Natural killer cell treated with Interleukin-12 subunit alpha and Interleukin-12 subunit beta and Interleukin-15 and Interleukin-18, amount 100 ng/mL, for 72 hours (primary cell): Measurements from ENCODE around the gene PFN2. TPM values are rescaled to one million over a fixed set of nuclear protein-coding genes. Genes with fewer than 3 reads are reported as not detected.

Source experiments
- ATAC-seq, 2 donors: fragments of 150-1000 bp; cut with Tn5 transposase in 1 of 2; sonication (Bioruptor Pico), chemical (Tn5 transposase) in 1 of 2; 2 replicates each; pipeline ENCODE4 v1.10.0; 2021
- DNase-seq: peaks from one replicate; pipeline ENCODE4 v3.0.0; 2022; ENCODE audit warnings: low spot score
- H3K27ac Mint-ChIP-seq, 2 donors: 1 replicate in 1 of 2; 2 replicates in 1 of 2; pipeline ENCODE4 v1.8.0; 2022; ENCODE audit warnings: mixed read lengths in 2 of 2, mild to moderate bottlenecking in 1 of 2, moderate library complexity in 1 of 2
- H3K27me3 Mint-ChIP-seq, 2 donors: 1 replicate in 1 of 2; 2 replicates in 1 of 2; pipeline ENCODE4 v1.8.0; 2022; ENCODE audit warnings: mixed read lengths in 2 of 2
- H3K36me3 Mint-ChIP-seq: one replicate; pipeline ENCODE4 v1.8.0; 2022; ENCODE audit warnings: mixed read lengths
- H3K4me1 Mint-ChIP-seq, 2 donors: 1 replicate in 1 of 2; 2 replicates in 1 of 2; pipeline ENCODE4 v1.8.0; 2022; ENCODE audit warnings: low read depth in 2 of 2, mixed read lengths in 2 of 2, mild to moderate bottlenecking in 1 of 2
- H3K4me3 Mint-ChIP-seq: one replicate; pipeline ENCODE4 v1.8.0; 2022; ENCODE audit warnings: mixed read lengths
- H3K9me3 Mint-ChIP-seq: 2 replicates; pipeline ENCODE4 v1.8.0; 2022; ENCODE audit warnings: mixed read lengths
- total RNA-seq, 2 donors: library from RNA; stranded (reverse); gene quantifications; one replicate each; pipeline ENCODE4 v1.2.3, GENCODE V29; 2022

The PFN2 gene
- total RNA-seq, result 1 to 10 TPM; 1.1 to 4.4 TPM

- ATAC-seq (peak; percentile 79 to 85), DNase-seq (peak; percentile 68)
- H3K27ac Mint-ChIP-seq, result peak within 1 kb of the TSS in 1 of 2 donors; percentile 66
- H3K4me3 Mint-ChIP-seq, result peak within 1 kb of the TSS; percentile 90
- no peaks in the 10 kb centered on the region for H3K9me3 Mint-ChIP-seq
- H3K27me3 Mint-ChIP-seq, result peaks cover 29 to 45% of the 10 kb centered on the region in 2 donors
- H3K4me1 Mint-ChIP-seq, result peaks cover 16% of the 10 kb centered on the region in 2 donors
- H3K36me3 Mint-ChIP-seq, result no peaks in the 10 kb centered on the region
These were observed at the start of gene PFN2 for GRCh38 chr3:149970716-149971402. PFN2 (minus strand) TSS chr3:149970895; CDS start chr3:149970856, 39 bp downstream.

GRCh38 chr3:150015901-150016300 is 45.2 kb upstream of the PFN2 start:
- ATAC-seq, result no peak
- Mint-ChIP-seq H3K27me3 (peaks cover 10 to 30% of the 10 kb centered on the region in 2 donors), H3K4me3 (no peak overlapping the region), H3K9me3 (no peaks in the 10 kb centered on the region), H3K36me3 (no peaks in the 10 kb centered on the region), H3K27ac (no peak overlapping the region), H3K4me1 (no peaks in the 10 kb centered on the region)
- no peak for DNase-seq

GRCh38 chr3:150014782-150015181 is 44.1 kb upstream of the PFN2 start:
- H3K27ac Mint-ChIP-seq, result no peak overlapping the region
- DNase-seq (no peak), ATAC-seq (no peak)
- no peak overlapping the region for H3K4me3 Mint-ChIP-seq
- H3K27me3 Mint-ChIP-seq, result peaks cover 17 to 30% of the 10 kb centered on the region in 2 donors
- H3K36me3 Mint-ChIP-seq, result no peaks in the 10 kb centered on the region
- no peaks in the 10 kb centered on the region for H3K9me3 Mint-ChIP-seq
- no peaks in the 10 kb centered on the region for H3K4me1 Mint-ChIP-seq

- Mint-ChIP-seq H3K9me3 (no peaks in the 10 kb centered on the region), H3K4me1 (no peaks in the 10 kb centered on the region), H3K36me3 (no peaks in the 10 kb centered on the region), H3K4me3 (no peak overlapping the region), H3K27ac (no peak overlapping the region), H3K27me3 (peaks cover 21 to 28% of the 10 kb centered on the region in 2 donors)
- no peak for ATAC-seq
- no peak for DNase-seq
These were observed 43.1 kb upstream of the PFN2 start for GRCh38 chr3:150013801-150014200.

- ATAC-seq (no peak), DNase-seq (no peak)
- Mint-ChIP-seq H3K27me3 (peaks cover 9 to 14% of the 10 kb centered on the region in 2 donors), H3K4me3 (no peak overlapping the region), H3K9me3 (no peaks in the 10 kb centered on the region), H3K4me1 (no peaks in the 10 kb centered on the region), H3K36me3 (no peaks in the 10 kb centered on the region), H3K27ac (no peak overlapping the region)
These were observed 36.1 kb upstream of the PFN2 start for GRCh38 chr3:150006794-150007193.

GRCh38 chr3:150005243-150006112 is 34.8 kb upstream of the PFN2 start:
- Mint-ChIP-seq H3K4me1 (no peaks in the 10 kb centered on the region), H3K4me3 (no peak overlapping the region), H3K36me3 (no peaks in the 10 kb centered on the region), H3K27me3 (peaks cover 14 to 18% of the 10 kb centered on the region in 2 donors), H3K27ac (no peak overlapping the region), H3K9me3 (no peaks in the 10 kb centered on the region)
- DNase-seq, result no peak
- ATAC-seq, result no peak

- DNase-seq, result no peak
- Mint-ChIP-seq H3K27ac (no peak overlapping the region), H3K4me3 (no peak overlapping the region), H3K9me3 (peaks cover 3% of the 10 kb centered on the region), H3K4me1 (no peaks in the 10 kb centered on the region), H3K36me3 (no peaks in the 10 kb centered on the region), H3K27me3 (peaks cover 16 to 48% of the 10 kb centered on the region in 2 donors)
- no peak for ATAC-seq
These were observed 29.9 kb upstream of the PFN2 start for GRCh38 chr3:150000641-150001040.

- H3K36me3 Mint-ChIP-seq, result peaks cover 7% of the 10 kb centered on the region
- H3K4me3 Mint-ChIP-seq, result no peak overlapping the region
- H3K4me1 Mint-ChIP-seq, result no peaks in the 10 kb centered on the region
- ATAC-seq (no peak), DNase-seq (no peak)
- H3K27me3 Mint-ChIP-seq, result peaks cover 13 to 53% of the 10 kb centered on the region in 2 donors
- peaks cover 10% of the 10 kb centered on the region for H3K9me3 Mint-ChIP-seq
- H3K27ac Mint-ChIP-seq, result no peak overlapping the region
These were observed 28.7 kb upstream of the PFN2 start for GRCh38 chr3:149999421-149999820.

GRCh38 chr3:149998946-149999345 is 28.3 kb upstream of the PFN2 start:
- no peak for DNase-seq
- ATAC-seq, result no peak
- H3K36me3 Mint-ChIP-seq, result peaks cover 7% of the 10 kb centered on the region
- peaks cover 10% of the 10 kb centered on the region for H3K9me3 Mint-ChIP-seq
- no peak overlapping the region for H3K4me3 Mint-ChIP-seq
- H3K4me1 Mint-ChIP-seq, result no peaks in the 10 kb centered on the region
- no peak overlapping the region for H3K27ac Mint-ChIP-seq
- H3K27me3 Mint-ChIP-seq, result peaks cover 13 to 53% of the 10 kb centered on the region in 2 donors

GRCh38 chr3:149992416-149993058 is 21.8 kb upstream of the PFN2 start:
- Mint-ChIP-seq H3K27me3 (peaks cover 10 to 23% of the 10 kb centered on the region in 2 donors), H3K36me3 (peaks cover 7% of the 10 kb centered on the region), H3K9me3 (peaks cover 14% of the 10 kb centered on the region), H3K4me1 (no peaks in the 10 kb centered on the region), H3K27ac (no peak overlapping the region), H3K4me3 (no peak overlapping the region)
- ATAC-seq, result peak in 1 of 2 donors; percentile 17
- DNase-seq, result no peak

GRCh38 chr3:149990423-149990948 is 19.8 kb upstream of the PFN2 start:
- no peaks in the 10 kb centered on the region for H3K4me1 Mint-ChIP-seq
- peaks cover 9% of the 10 kb centered on the region for H3K9me3 Mint-ChIP-seq
- H3K27me3 Mint-ChIP-seq, result peaks cover 5 to 22% of the 10 kb centered on the region in 2 donors
- ATAC-seq (no peak), DNase-seq (no peak)
- no peak overlapping the region for H3K4me3 Mint-ChIP-seq
- no peak overlapping the region for H3K27ac Mint-ChIP-seq
- H3K36me3 Mint-ChIP-seq, result peaks cover 7% of the 10 kb centered on the region

GRCh38 chr3:149989307-149989706 is 18.6 kb upstream of the PFN2 start:
- H3K4me3 Mint-ChIP-seq, result no peak overlapping the region
- ATAC-seq (no peak), DNase-seq (no peak)
- no peak overlapping the region for H3K27ac Mint-ChIP-seq
- peaks cover 4% of the 10 kb centered on the region for H3K9me3 Mint-ChIP-seq
- peaks cover 6 to 17% of the 10 kb centered on the region in 2 donors for H3K27me3 Mint-ChIP-seq
- no peaks in the 10 kb centered on the region for H3K4me1 Mint-ChIP-seq
- H3K36me3 Mint-ChIP-seq, result no peaks in the 10 kb centered on the region

GRCh38 chr3:149983628-149984027 is 12.9 kb upstream of the PFN2 start:
- Mint-ChIP-seq H3K36me3 (no peaks in the 10 kb centered on the region), H3K27ac (no peak overlapping the region), H3K9me3 (no peaks in the 10 kb centered on the region), H3K27me3 (peaks cover 2 to 29% of the 10 kb centered on the region in 2 donors), H3K4me1 (no peaks in the 10 kb centered on the region), H3K4me3 (no peak overlapping the region)
- DNase-seq (no peak), ATAC-seq (no peak)
